H9 (cell line): ENCODE data around the gene NEAT1. TPM values are rescaled to one million over a fixed set of nuclear protein-coding genes. Genes with fewer than 3 reads are reported as not detected.

ENCODE experiments used
- DNase-seq: peaks from one replicate; pipeline ENCODE4 v3.0.0-alpha.2; 2017
- H2AFZ ChIP-seq: one replicate; pipeline ENCODE4 v1.6.1; 2013; ENCODE audit warnings: mild to moderate bottlenecking, low read length, control low read depth, moderate library complexity
- H2AK5ac ChIP-seq: 2 replicates; pipeline ENCODE4 v1.6.1; 2013; ENCODE audit warnings: low read length, control low read depth, mixed read lengths; ENCODE audit not compliant: insufficient read length
- H2BK120ac ChIP-seq: one replicate; pipeline ENCODE4 v1.6.1; 2013; ENCODE audit warnings: low read depth, mild to moderate bottlenecking, low read length, control low read depth, inconsistent platforms; ENCODE audit not compliant: poor library complexity, severe bottlenecking
- H2BK12ac ChIP-seq: 2 replicates; pipeline ENCODE4 v1.6.1; 2013; ENCODE audit warnings: low read length, control low read depth, mixed read lengths, low read depth; ENCODE audit not compliant: insufficient read length
- H2BK15ac ChIP-seq: 2 replicates; pipeline ENCODE4 v1.6.1; 2013; ENCODE audit warnings: low read depth, low read length, control low read depth
- H2BK20ac ChIP-seq: one replicate; pipeline ENCODE4 v1.6.1; 2013; ENCODE audit warnings: low read depth, mild to moderate bottlenecking, low read length, control low read depth, inconsistent platforms; ENCODE audit not compliant: poor library complexity, severe bottlenecking
- H2BK5ac ChIP-seq: 2 replicates; pipeline ENCODE4 v1.6.1; 2013; ENCODE audit warnings: low read length, control low read depth, mixed read lengths; ENCODE audit not compliant: insufficient read length
- H3K14ac ChIP-seq: 2 replicates; pipeline ENCODE4 v1.6.1; 2013; ENCODE audit warnings: low read length, control low read depth; ENCODE audit not compliant: insufficient read depth
- H3K18ac ChIP-seq: 2 replicates; pipeline ENCODE4 v1.6.1; 2013; ENCODE audit warnings: low read depth, mild to moderate bottlenecking, mixed read lengths, low read length, control low read depth; ENCODE audit not compliant: insufficient read length
- H3K23ac ChIP-seq: 2 replicates; pipeline ENCODE4 v1.6.1; 2013; ENCODE audit warnings: low read length, control low read depth, mixed read lengths, low read depth; ENCODE audit not compliant: insufficient read length
- H3K23me2 ChIP-seq: 2 replicates; pipeline ENCODE4 v1.6.1; 2013; ENCODE audit warnings: low read depth, mild to moderate bottlenecking, mixed read lengths, low read length, control low read depth; ENCODE audit not compliant: insufficient read length, poor library complexity, severe bottlenecking
- H3K27ac ChIP-seq: 2 replicates; pipeline ENCODE4 v1.5.1; 2013; ENCODE audit warnings: low read length, control low read depth, mixed read lengths, low read depth; ENCODE audit not compliant: insufficient read length
- H3K27me3 ChIP-seq: 2 replicates; pipeline ENCODE4 v1.6.1; 2013; ENCODE audit warnings: low read length, control low read depth, inconsistent platforms; ENCODE audit not compliant: insufficient read depth
- H3K4ac ChIP-seq: 2 replicates; pipeline ENCODE4 v1.6.1; 2013; ENCODE audit warnings: low read depth, mild to moderate bottlenecking, control low read depth, inconsistent platforms, low read length, moderate library complexity
- H3K4me1 ChIP-seq: 2 replicates; pipeline ENCODE4 v1.6.1; 2013; ENCODE audit warnings: low read length, control low read depth, inconsistent platforms; ENCODE audit not compliant: insufficient read depth
- H3K4me2 ChIP-seq: 2 replicates; pipeline ENCODE4 v1.6.1; 2013; ENCODE audit warnings: low read length, control low read depth, mixed read lengths; ENCODE audit not compliant: insufficient read length, insufficient read depth
- H3K56ac ChIP-seq: 2 replicates; pipeline ENCODE4 v1.6.1; 2013; ENCODE audit warnings: low read depth, mild to moderate bottlenecking, mixed read lengths, low read length, control low read depth; ENCODE audit not compliant: insufficient read length
- H3K79me1 ChIP-seq: 2 replicates; pipeline ENCODE4 v1.6.1; 2013; ENCODE audit warnings: low read depth, mild to moderate bottlenecking, moderate library complexity, low read length, control low read depth, inconsistent platforms; ENCODE audit not compliant: insufficient read depth, poor library complexity, severe bottlenecking
- H3K79me2 ChIP-seq: 2 replicates; pipeline ENCODE4 v1.6.1; 2013; ENCODE audit warnings: low read length, control low read depth, inconsistent platforms; ENCODE audit not compliant: insufficient read depth
- H3K9ac ChIP-seq: 2 replicates; pipeline ENCODE4 v1.6.1; 2013; ENCODE audit warnings: low read length, control low read depth, mixed read lengths; ENCODE audit not compliant: insufficient read length; ENCODE audit errors: extremely low read depth
- H3K9me3 ChIP-seq: one replicate; pipeline ENCODE4 v1.6.1; 2013; ENCODE audit warnings: low read depth, low read length, inconsistent platforms; ENCODE audit not compliant: control insufficient read depth
- H3T11ph ChIP-seq: one replicate; pipeline ENCODE4 v1.6.1; 2013; ENCODE audit warnings: mild to moderate bottlenecking, low read length, control low read depth, inconsistent platforms
- H4K20me1 ChIP-seq: one replicate; pipeline ENCODE4 v1.6.1; 2013; ENCODE audit not compliant: control insufficient read depth, insufficient read length, insufficient read depth
- H4K5ac ChIP-seq: 2 replicates; pipeline ENCODE4 v1.6.1; 2013; ENCODE audit warnings: low read depth, mild to moderate bottlenecking, mixed read lengths, low read length, control low read depth; ENCODE audit not compliant: insufficient read length
- H4K8ac ChIP-seq: replicated peaks from 2 replicates; pipeline ENCODE4 v1.6.1; 2013; ENCODE audit warnings: low read length, control low read depth, mixed read lengths, low read depth; ENCODE audit not compliant: insufficient read length
- H4K91ac ChIP-seq: 2 replicates; pipeline ENCODE4 v1.6.1; 2013; ENCODE audit warnings: low read depth, mild to moderate bottlenecking, moderate library complexity, mixed read lengths, low read length, control low read depth; ENCODE audit not compliant: insufficient read length
- H3K27ac Mint-ChIP-seq, 3 experiments: 2 replicates in 2 of 3; 3 replicates in 1 of 3; pipeline ENCODE4 v1.8.0; 2020 to 2021; ENCODE audit warnings: mixed read lengths in 3 of 3, mild to moderate bottlenecking in 1 of 3, moderate library complexity in 1 of 3
- H3K27me3 Mint-ChIP-seq: 2 replicates; pipeline ENCODE4 v1.8.0; 2021; ENCODE audit warnings: low read depth, mild to moderate bottlenecking, moderate library complexity, mixed read lengths
- H3K36me3 Mint-ChIP-seq, 3 experiments: 2 replicates in 2 of 3; 3 replicates in 1 of 3; pipeline ENCODE4 v1.8.0; 2020 to 2021; ENCODE audit warnings: low read depth in 3 of 3, mixed read lengths in 3 of 3; ENCODE audit not compliant: insufficient read depth in 1 of 3
- H3K4me1 Mint-ChIP-seq, 2 experiments: 2 replicates each; pipeline ENCODE4 v1.8.0; 2020; ENCODE audit warnings: mixed read lengths in 2 of 2
- H3K4me3 Mint-ChIP-seq, 2 experiments: 2 replicates in 1 of 2; 3 replicates in 1 of 2; pipeline ENCODE4 v1.8.0; 2020 to 2021; ENCODE audit warnings: mild to moderate bottlenecking in 2 of 2, mixed read lengths in 2 of 2, moderate library complexity in 1 of 2
- H3K9me3 Mint-ChIP-seq, 2 experiments: 2 replicates in 1 of 2; 3 replicates in 1 of 2; pipeline ENCODE4 v1.8.0; 2020; ENCODE audit warnings: mild to moderate bottlenecking in 2 of 2, mixed read lengths in 2 of 2, moderate library complexity in 1 of 2
- WGBS: extraction: QIAGEN DNeasy Blood & Tissue Kit; methylation state at CpG from one replicate; pipeline ENCODE4 v1.1.7; 2013; ENCODE audit warnings: missing lambda C conversion rate, low lambda C conversion rate, mixed read lengths; ENCODE audit not compliant: insufficient read length; ENCODE audit errors: extremely low coverage; 5-methylcytosine and 5-hydroxymethylcytosine counted together
- total RNA-seq: library from RNA; stranded (reverse); gene quantifications from 2 replicates; pipeline ENCODE4 v1.2.1, GENCODE V29; 2021
- TF ChIP-seq, protein P1 (sequence below): fragments of 200-600 bp; sonication (generic); conservative IDR thresholded peaks from 3 replicates; pipeline ENCODE4 v1.8.0; 2021; ENCODE audit warnings: antibody characterized with exemption, mild to moderate bottlenecking

NEAT1 gene
- total RNA-seq, 1 experiment from 2014 or later = 12.7 TPM

DNA sequence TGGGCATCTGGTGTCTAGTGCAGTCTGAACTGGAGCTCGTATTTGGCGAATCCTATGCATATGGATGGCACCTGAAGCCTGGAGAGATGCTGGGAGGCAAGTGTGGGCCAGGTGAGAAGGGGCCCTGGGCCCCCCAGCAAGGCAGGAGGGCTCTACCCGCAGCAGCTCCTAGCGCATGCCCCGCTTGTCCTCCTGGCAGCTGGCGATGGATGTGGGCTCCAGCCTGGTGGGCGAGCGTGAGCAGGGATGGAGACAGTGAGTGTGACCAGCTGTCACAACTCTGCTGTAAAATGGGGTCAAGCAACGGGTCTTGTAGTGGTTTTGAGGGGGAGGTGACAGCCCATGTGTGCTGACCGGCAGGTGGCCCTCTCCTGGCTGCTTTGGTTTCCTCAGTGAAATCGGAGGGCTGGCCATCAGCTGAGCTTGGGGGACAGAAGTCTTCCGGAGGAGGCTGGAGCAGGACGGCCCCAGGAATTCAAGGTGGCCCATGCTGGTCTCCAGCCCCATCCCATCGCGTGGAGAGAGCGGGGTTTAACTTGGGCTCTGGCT, 24.2 kb upstream of the NEAT1 start:
- Histone ChIP-seq H2BK5ac (no peak overlapping the region), H3K79me2 (no peaks in the 10 kb centered on the region)
- no peak overlapping the region for H3K4me3 Mint-ChIP-seq

More for the DNA sequence above, 24.2 kb upstream of the NEAT1 start:
- no peaks in the 10 kb centered on the region for H3K9me3 ChIP-seq
- no peak for DNase-seq
- WGBS = no CpG with 5 or more reads among the region's 16 CpGs
- H3K36me3 Mint-ChIP-seq = peaks cover 3 to 33% (median 26%) of the 10 kb centered on the region in 3 experiments; a peak in 6 of 7 replicates
- no peak overlapping the region for H2BK120ac ChIP-seq
- H3T11ph ChIP-seq = no peak overlapping the region
- H3K4me2 ChIP-seq = no peak overlapping the region
- H2BK20ac ChIP-seq = no peak overlapping the region
- TF ChIP-seq, protein P1, sequence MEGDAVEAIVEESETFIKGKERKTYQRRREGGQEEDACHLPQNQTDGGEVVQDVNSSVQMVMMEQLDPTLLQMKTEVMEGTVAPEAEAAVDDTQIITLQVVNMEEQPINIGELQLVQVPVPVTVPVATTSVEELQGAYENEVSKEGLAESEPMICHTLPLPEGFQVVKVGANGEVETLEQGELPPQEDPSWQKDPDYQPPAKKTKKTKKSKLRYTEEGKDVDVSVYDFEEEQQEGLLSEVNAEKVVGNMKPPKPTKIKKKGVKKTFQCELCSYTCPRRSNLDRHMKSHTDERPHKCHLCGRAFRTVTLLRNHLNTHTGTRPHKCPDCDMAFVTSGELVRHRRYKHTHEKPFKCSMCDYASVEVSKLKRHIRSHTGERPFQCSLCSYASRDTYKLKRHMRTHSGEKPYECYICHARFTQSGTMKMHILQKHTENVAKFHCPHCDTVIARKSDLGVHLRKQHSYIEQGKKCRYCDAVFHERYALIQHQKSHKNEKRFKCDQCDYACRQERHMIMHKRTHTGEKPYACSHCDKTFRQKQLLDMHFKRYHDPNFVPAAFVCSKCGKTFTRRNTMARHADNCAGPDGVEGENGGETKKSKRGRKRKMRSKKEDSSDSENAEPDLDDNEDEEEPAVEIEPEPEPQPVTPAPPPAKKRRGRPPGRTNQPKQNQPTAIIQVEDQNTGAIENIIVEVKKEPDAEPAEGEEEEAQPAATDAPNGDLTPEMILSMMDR = no peak
- H3K4me1 ChIP-seq = no peaks in the 10 kb centered on the region
- H3K4me1 Mint-ChIP-seq = peaks cover 0 to 17% of the 10 kb centered on the region in 2 experiments; a peak in 3 of 4 replicates
- no peak overlapping the region for H3K18ac ChIP-seq
- no peak overlapping the region for H3K9ac ChIP-seq
- H4K8ac ChIP-seq = no peak overlapping the region
- no peak overlapping the region for H3K23ac ChIP-seq
- no peak overlapping the region for H3K56ac ChIP-seq
- no peaks in the 10 kb centered on the region for H3K9me3 Mint-ChIP-seq
- H3K27ac Mint-ChIP-seq = 0 out of 7 replicates have a peak overlapping the region, but pooled peaks of 1 of the 3 experiments have one; percentile 73
- H4K91ac ChIP-seq = no peak overlapping the region
- H3K79me1 ChIP-seq = no peaks in the 10 kb centered on the region
- H2BK12ac ChIP-seq = no peak overlapping the region
- H2BK15ac ChIP-seq = no peak overlapping the region
- H3K23me2 ChIP-seq = no peaks in the 10 kb centered on the region
- H2AFZ ChIP-seq = no peak overlapping the region
- H4K5ac ChIP-seq = no peak overlapping the region
- H4K20me1 ChIP-seq = no peaks in the 10 kb centered on the region
- no peak overlapping the region for H2AK5ac ChIP-seq
- H3K27ac ChIP-seq = no peak overlapping the region
- no peaks in the 10 kb centered on the region for H3K27me3 Mint-ChIP-seq
- H3K27me3 ChIP-seq = no peaks in the 10 kb centered on the region
- no peak overlapping the region for H3K4ac ChIP-seq
- no peak overlapping the region for H3K14ac ChIP-seq
